Measurements from ENCODE around the gene CCDC70.
A peak's percentile ranks its signal among the peaks of the same experiment; 100 is the strongest.

CCDC70 gene

GRCh38 chr13:51861723-51862300 lies at the start of gene CCDC70:
Gene CCDC70, plus strand, starts transcription at chr13:51861969. Its CDS starts 3,443 bp downstream, at chr13:51865412.
- TF ChIP-seq CTCF (IDR thresholded peaks at IDR 0.05), result no peak

GRCh38 chr13:51814071-51814470 lies 47.7 kb upstream of the CCDC70 start:
- TF ChIP-seq CTCF (IDR thresholded peaks at IDR 0.05), result no peak

- TF ChIP-seq CTCF (IDR thresholded peaks at IDR 0.05), result peak; percentile 74
Observed at GRCh38 chr13:51814825-51815650, 46.7 kb upstream of the CCDC70 start.

- no peak for TF ChIP-seq CTCF (IDR thresholded peaks at IDR 0.05)
Observed at GRCh38 chr13:51815848-51816247, 45.9 kb upstream of the CCDC70 start.

GRCh38 chr13:51816604-51817249 lies 45.0 kb upstream of the CCDC70 start:
- no peak for TF ChIP-seq CTCF (IDR thresholded peaks at IDR 0.05)

- TF ChIP-seq CTCF (IDR thresholded peaks at IDR 0.05), result no peak
Observed at GRCh38 chr13:51817717-51818116, 44.1 kb upstream of the CCDC70 start.

- no peak for TF ChIP-seq CTCF (IDR thresholded peaks at IDR 0.05)
Observed at GRCh38 chr13:51818276-51818675, 43.5 kb upstream of the CCDC70 start.
